ENCODE measurements around the gene SIGLEC12. TPM values are rescaled to one million over a fixed set of nuclear protein-coding genes. Genes with fewer than 3 reads are reported as not detected.

SIGLEC12 gene
- total and polyA plus RNA-seq, 9 of the 15 experiments (the other 6 are each of a cell fraction or from before 2014, with no cell fraction given) = 0.08 to 1.3 (median 0.54) TPM

DNA sequence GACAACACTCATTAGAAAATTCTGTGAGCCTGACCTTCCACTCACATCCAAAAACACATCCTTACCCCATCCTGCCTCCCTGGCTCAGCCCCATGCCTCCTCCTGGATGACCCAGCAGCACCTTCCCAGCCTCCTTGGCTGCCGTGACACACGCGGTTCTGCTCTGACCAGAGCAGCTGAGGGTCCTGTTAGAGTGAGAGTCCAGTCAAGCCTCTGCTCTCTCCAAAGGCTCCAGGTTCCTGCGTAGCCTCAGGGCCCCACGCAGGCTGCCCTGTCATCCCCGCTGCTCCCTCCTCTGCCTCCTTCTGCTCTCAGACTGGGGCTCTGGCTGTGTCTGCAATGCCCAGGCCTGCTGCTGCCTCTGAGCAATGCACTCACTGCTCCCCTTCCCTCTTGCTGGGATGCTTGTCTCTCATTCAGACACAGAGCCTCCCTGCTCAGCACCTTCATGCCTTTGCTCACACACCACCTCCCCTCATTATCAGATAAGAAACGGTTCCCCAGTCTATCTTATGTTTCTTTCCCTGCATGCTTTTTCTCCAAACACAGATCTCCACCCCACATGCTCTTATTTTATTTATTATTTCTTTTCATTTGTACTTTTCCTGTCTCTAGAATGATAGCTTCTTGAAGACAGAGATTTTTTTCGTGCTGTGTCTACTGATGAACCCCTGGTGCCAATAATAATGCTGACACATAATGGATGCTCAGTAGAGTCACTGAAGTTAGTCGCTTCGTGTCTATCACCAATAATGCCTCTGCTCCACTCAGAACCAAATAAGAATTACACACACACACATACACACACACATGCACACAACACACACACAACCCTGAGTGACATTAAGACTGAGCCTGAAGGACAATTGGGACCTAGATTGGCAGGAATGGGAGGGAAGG lies 40.1 kb upstream of the SIGLEC12 start (continued):
- TF ChIP-seq, protein P1, sequence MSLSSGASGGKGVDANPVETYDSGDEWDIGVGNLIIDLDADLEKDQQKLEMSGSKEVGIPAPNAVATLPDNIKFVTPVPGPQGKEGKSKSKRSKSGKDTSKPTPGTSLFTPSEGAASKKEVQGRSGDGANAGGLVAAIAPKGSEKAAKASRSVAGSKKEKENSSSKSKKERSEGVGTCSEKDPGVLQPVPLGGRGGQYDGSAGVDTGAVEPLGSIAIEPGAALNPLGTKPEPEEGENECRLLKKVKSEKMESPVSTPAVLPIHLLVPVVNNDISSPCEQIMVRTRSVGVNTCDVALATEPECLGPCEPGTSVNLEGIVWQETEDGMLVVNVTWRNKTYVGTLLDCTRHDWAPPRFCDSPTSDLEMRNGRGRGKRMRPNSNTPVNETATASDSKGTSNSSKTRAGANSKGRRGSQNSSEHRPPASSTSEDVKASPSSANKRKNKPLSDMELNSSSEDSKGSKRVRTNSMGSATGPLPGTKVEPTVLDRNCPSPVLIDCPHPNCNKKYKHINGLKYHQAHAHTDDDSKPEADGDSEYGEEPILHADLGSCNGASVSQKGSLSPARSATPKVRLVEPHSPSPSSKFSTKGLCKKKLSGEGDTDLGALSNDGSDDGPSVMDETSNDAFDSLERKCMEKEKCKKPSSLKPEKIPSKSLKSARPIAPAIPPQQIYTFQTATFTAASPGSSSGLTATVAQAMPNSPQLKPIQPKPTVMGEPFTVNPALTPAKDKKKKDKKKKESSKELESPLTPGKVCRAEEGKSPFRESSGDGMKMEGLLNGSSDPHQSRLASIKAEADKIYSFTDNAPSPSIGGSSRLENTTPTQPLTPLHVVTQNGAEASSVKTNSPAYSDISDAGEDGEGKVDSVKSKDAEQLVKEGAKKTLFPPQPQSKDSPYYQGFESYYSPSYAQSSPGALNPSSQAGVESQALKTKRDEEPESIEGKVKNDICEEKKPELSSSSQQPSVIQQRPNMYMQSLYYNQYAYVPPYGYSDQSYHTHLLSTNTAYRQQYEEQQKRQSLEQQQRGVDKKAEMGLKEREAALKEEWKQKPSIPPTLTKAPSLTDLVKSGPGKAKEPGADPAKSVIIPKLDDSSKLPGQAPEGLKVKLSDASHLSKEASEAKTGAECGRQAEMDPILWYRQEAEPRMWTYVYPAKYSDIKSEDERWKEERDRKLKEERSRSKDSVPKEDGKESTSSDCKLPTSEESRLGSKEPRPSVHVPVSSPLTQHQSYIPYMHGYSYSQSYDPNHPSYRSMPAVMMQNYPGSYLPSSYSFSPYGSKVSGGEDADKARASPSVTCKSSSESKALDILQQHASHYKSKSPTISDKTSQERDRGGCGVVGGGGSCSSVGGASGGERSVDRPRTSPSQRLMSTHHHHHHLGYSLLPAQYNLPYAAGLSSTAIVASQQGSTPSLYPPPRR (CRISPR knock-in tag; IDR thresholded peaks at IDR 0.05; ENCODE audit: borderline replicate concordance) = no peak
- TF ChIP-seq STAT5B (CRISPR knock-in tag; IDR thresholded peaks at IDR 0.05) (no peak), MTF1 (CRISPR knock-in tag; IDR thresholded peaks at IDR 0.05; ENCODE audit: borderline replicate concordance) (no peak), ZNF41 (CRISPR knock-in tag; conservative IDR thresholded peaks at IDR 0.05) (no peak), RBM22 (IDR thresholded peaks at IDR 0.05; ENCODE audit: low read depth, low read length, poor library complexity, severe bottlenecking) (no peak), GATAD2A (IDR thresholded peaks at IDR 0.05) (no peak), ZNF324 (CRISPR knock-in tag; IDR thresholded peaks at IDR 0.05) (no peak), ZNF75A (CRISPR knock-in tag; IDR thresholded peaks at IDR 0.05) (peak; percentile 88), GTF2B (IDR thresholded peaks at IDR 0.05; ENCODE audit: extremely low read depth, insufficient read length) (no peak), ZNF431 (CRISPR knock-in tag; IDR thresholded peaks at IDR 0.05) (no peak), HIVEP1 (CRISPR knock-in tag; IDR thresholded peaks at IDR 0.05) (no peak), HNRNPLL (IDR thresholded peaks at IDR 0.05; ENCODE audit: low read depth, low read length, poor library complexity, severe bottlenecking) (no peak), CCNT2 (IDR thresholded peaks at IDR 0.05; ENCODE audit: borderline replicate concordance, extremely low read depth, insufficient read length, low read depth, low read length) (no peak), TSC22D4 (tag; IDR thresholded peaks at IDR 0.05) (no peak), XRCC4 (IDR thresholded peaks at IDR 0.05; ENCODE audit: extremely low read depth, insufficient read depth, insufficient read length) (no peak)
- TF ChIP-seq, protein P2, sequence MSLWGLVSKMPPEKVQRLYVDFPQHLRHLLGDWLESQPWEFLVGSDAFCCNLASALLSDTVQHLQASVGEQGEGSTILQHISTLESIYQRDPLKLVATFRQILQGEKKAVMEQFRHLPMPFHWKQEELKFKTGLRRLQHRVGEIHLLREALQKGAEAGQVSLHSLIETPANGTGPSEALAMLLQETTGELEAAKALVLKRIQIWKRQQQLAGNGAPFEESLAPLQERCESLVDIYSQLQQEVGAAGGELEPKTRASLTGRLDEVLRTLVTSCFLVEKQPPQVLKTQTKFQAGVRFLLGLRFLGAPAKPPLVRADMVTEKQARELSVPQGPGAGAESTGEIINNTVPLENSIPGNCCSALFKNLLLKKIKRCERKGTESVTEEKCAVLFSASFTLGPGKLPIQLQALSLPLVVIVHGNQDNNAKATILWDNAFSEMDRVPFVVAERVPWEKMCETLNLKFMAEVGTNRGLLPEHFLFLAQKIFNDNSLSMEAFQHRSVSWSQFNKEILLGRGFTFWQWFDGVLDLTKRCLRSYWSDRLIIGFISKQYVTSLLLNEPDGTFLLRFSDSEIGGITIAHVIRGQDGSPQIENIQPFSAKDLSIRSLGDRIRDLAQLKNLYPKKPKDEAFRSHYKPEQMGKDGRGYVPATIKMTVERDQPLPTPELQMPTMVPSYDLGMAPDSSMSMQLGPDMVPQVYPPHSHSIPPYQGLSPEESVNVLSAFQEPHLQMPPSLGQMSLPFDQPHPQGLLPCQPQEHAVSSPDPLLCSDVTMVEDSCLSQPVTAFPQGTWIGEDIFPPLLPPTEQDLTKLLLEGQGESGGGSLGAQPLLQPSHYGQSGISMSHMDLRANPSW (CRISPR knock-in tag; IDR thresholded peaks at IDR 0.05) = no peak
- TF ChIP-seq, protein P3, sequence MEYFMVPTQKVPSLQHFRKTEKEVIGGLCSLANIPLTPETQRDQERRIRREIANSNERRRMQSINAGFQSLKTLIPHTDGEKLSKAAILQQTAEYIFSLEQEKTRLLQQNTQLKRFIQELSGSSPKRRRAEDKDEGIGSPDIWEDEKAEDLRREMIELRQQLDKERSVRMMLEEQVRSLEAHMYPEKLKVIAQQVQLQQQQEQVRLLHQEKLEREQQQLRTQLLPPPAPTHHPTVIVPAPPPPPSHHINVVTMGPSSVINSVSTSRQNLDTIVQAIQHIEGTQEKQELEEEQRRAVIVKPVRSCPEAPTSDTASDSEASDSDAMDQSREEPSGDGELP (CRISPR knock-in tag; IDR thresholded peaks at IDR 0.05; ENCODE audit: borderline replicate concordance) = peak; percentile 57; the same call in 1 of the 2 replicates

Measured in K562 (cell line).